NCI-H1694 treated with DMSO at 0.1 percent for 48 hours (cell line): Measurements from ENCODE around the gene RRAGA.
"Not testable (repeated sequence)": the region's sequence is repeated elsewhere in the genome, so short reads cannot be mapped to it uniquely, and the experiment has no call there.

Experiments
- DNase-seq: peaks from one replicate; lab custom pipeline; 2025; lab: John Stamatoyannopoulos, UW

The RRAGA gene

DNA sequence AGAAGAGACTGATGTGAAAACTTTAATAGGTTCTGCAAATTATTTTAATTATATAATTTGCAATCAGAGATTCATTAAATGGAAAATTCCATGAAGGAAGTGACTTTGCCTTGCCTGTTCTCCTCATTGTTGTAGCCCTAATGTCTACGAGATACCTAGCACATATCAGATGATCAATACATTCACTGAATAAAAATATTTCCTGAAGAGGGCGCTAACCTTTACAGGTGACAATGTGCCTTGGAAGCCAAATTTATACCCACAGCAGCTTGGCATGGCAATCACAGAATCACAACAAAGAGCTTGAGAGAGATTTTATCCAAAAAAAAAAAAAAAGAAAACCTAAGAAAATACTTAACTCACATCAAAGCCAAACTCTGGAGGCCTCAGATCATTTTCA is 36.1 kb downstream of the RRAGA start:
- peak; percentile 6 for DNase-seq

DNA sequence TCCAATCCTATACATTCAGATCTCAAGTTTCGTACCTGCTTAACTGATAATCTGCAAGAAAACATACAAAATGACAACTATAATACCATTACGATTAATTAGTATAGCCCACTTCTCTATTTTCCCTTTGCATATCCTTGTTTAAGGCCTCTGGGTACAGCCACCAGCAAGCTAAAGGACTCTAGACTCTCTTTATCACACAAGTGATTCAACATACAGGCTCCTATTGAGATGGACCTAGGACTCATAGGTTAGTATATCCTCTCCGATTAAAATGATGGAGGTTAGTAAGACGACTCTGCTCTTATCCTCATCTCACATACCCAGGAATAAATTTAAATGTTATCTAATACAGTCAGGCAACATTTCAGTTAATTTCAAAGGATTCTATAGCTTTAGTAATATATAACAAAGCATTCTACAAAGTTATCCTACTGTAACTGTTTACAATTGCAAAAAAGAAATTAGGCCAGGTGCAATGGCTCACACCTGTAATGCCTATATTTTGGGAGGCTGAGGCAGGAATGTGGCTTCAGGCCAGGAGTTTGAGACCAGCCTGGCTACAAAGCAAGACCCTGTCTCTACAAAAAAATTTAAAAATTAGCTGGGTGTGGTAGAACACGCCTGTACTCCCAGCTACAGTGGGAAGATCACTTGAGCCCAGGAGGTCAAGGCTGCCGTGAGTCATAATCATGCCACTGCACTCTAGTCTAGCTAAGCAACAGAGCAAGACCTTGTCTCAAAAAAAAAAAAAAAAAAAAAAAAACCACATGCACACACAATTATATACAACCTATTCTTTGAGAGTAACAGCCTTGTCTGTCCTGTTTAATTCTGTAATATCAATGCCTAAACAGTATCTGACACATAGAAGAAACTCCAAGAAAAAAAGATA is 38.1 kb downstream of the RRAGA start:
- no peak for DNase-seq

DNA sequence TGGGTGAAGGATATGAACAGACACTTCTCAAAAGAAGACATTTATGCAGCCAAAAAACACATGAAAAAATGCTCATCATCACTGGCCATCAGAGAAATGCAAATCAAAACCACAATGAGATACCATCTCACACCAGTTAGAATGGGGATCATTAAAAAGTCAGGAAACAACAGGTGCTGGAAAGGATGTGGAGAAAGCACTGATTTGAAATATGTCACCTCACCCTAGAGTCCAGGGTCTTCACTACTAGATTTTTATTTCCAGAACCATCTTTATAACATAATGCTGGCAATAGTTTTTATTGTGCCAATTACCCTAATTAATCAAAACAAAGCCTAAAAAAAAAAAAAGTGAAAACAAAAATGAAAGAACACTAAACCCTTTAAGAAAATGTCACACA is 48.2 kb downstream of the RRAGA start:
- not testable (repeated sequence) for DNase-seq
